Left hindlimb (tissue), 1 donor: ENCODE results near the gene PLEKHG4B.

ENCODE experiments used
- DNase-seq: peaks from one replicate; pipeline ENCODE4 v3.0.0-alpha.2; 2018

PLEKHG4B gene

DNA sequence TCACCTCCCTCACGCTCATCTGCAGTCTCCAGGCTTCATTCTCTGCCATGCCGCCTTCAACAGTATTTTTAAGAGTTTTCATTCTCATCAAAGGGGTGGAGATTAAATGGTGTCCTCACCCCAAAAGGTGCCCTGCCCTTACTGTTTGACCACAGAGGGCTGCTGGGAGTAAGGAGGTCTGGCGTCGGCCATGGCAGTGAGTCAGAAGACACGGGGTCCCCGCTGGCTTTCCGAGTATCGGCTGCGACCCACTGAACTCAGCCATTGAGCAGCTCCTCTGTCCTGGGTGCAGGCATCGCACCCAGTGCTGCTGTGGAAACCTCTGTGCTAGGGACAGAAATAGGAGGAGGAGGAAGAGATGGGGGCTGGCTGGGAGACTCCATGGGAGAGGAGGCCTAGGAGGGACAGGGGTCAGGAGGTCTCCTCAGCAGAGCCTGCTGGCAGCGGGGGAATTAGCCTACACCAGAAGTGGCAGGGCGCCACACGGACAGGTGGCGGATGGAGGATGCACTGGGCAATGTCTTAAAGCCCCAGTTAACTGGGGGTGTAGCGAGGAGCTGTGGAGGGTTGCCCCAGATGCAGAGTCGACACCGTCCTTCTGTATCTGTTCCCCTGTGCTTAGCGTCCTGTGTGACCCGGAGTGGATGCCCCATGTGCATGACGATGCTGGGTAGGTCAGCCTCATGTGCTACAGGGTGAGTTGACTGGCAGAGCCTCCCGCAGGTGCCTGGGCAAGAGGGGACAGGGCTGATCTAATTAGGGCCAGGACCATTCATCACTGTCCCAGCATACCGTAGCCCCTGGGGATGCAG, 15.4 kb upstream of the PLEKHG4B start:
- DNase-seq = no peak

GRCh38 chr5:77170-77501, 14.8 kb upstream of the PLEKHG4B start:
- no peak for DNase-seq

- no peak for DNase-seq
These were observed 14.4 kb upstream of the PLEKHG4B start for GRCh38 chr5:77546-77945.

DNA sequence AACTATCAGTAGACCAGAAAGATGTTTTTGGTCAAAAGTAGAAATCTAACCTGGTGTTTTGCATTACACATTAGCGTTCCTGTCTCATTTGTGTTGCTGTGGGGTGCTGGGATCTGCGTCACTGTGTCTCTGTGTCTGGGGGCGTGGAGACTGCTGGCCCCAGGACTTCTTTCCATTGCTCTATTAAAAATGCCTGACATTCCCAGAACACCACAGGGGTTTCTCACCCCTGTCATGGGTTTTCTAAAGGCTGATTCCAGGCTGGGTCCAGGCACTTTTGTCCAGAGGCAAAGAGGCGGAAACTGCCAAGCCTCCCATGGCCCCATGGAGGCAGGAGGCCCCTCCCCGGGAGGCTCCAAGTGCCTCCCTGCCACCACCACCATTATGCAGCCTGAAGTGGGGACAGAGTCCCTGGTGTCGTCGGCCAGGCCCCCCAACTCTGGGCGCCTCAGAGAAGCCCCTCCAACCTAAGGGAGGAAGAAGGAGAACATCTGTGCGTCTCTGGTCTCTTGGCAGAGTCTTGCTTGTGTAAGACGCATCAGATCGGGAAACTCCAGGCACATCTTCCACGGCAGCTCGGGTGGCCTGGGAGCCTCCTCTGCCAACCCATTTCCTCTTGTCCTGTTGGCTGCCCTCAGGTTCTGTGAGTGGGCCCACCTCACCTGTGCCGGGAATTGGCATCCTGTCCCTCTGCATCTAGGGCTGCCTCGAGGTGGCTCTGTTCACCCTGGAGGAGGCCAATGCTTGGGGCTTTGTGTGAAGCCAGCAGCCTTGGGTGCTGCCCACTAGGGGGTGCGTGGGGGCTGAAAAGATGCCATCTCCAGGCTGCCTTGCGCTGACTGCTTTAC, 13.8 kb upstream of the PLEKHG4B start:
- no peak for DNase-seq

DNA sequence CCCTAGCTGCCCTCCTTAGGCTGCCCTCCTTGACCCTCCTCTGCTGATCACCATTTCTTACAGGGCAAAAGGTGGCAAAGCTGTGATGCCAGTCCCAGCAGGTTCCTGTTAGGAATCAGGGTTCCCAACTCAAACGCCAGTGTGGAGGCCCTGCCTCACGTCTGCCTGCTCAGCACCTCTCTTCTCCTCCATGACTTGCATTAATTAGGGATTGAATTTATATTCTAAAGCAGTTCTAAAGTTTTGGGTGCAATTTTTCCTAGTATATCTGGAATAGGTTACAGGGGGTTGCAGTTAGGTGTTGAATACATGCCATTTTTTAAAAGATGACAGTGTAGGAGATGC, 13.2 kb upstream of the PLEKHG4B start:
- DNase-seq = no peak

DNA sequence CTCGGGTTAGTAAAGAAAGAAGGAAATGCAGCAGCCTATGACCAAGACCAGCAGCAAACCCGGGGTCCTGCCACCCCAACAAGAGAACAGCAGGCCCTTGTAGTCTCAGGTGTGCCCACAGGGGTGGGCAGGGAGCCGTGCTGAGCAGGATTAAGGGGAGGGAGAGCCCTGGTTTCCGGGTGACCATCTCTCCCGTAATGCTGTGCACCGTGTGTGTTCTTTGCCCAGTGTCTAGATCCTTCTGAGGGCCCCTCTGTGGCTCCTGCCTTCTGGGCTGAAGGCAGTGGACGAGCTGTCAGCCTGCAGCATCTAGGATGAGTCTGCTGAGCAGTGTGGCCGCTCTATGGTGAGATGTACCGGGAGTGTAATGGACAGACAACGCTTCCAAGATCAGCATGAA, 12.7 kb upstream of the PLEKHG4B start:
- DNase-seq = no peak

- no peak for DNase-seq
These were observed 12.1 kb upstream of the PLEKHG4B start for GRCh38 chr5:79821-80220.

GRCh38 chr5:81391-82021, 10.5 kb upstream of the PLEKHG4B start:
- DNase-seq = no peak

- DNase-seq = no peak
These were observed 9.9 kb upstream of the PLEKHG4B start for GRCh38 chr5:82097-82496.

DNA sequence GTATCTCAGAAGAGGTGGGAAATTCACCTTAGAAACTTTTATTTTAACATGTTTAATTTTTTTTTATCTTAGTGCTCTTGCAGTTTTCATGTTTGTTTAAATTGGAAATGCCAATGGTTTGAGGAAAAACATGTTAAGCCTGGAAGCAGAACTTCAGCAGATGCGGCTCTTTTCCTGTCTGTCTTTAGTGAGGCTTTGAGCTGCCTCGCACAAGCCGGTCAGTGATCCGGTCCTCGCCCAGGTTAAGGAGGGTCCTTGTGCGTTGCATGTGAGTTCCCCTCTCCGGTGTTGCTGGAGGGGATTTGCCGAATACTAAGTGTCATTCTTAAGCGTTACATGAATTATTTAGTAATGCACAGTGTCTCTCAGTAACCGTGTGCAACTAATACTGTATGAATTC, 9.4 kb upstream of the PLEKHG4B start:
- no peak for DNase-seq

DNA sequence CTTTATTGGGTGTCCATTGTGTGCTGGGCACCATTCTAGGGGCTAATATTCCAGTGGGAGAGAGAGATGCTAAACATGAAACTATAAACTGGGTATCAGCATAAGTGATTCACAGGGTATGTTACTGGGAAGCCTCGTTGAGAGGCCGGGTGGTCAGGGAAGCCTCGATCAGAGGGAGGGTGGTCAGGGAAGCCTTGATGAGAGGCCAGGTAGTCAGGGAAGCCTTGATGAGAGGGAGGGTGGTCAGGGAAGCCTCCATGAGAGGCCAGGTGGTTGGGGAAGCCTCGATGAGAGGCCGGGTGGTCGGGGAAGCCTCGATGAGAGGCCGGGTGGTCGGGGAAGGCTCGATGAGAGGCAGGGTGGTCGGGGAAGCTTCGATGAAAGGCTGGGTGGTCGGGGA, 8.9 kb upstream of the PLEKHG4B start:
- DNase-seq = no peak

- DNase-seq = no peak
These were observed 6.5 kb upstream of the PLEKHG4B start for GRCh38 chr5:85334-85995.

DNA sequence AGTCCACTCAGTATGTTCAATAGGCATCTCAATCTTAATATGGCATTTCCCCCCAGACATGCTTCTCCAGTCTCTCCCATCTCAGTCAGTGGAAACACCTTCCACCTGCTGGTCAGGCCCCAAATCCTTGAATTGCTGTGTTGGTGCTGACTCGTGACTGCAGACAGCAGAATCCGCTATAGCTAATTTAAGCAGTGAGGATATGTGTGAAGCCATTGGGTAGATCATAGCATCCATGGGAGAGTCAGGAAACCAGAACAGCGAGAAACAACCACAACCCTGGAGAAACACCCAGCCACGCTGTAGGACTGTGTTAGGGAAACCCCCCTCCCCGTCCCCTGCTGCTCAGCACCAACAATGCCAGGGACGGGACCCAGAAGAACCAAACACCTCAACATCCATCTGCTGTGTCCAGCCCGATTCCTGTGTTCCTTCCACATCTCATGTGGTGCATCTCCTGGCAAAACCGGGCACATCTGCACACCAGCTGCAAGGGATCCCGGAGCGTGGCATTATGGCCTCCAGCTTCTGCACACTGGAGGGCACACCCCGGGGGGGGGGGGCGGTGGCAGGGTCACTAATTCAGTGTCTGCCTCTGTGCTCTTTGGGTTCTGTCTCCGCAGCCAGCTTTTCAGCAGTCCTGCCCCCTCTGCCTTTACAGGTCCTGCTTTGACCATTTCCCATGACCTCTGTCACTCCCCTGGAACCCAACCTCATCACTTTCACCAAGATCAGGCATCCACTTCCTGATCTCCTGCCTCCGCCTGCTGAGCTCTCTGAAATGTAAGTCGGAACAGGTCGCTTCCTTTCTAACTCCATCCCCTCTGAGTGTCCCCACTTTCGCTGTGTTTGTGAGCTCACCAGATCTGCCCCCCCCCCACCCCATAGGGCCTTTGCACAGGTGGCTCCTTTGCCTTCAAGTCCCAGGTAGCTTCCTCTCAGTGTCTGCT, 2.4 kb upstream of the PLEKHG4B start:
- DNase-seq = no peak

GRCh38 chr5:90590-91547, 1.1 kb upstream of the PLEKHG4B start:
- no peak for DNase-seq

- no peak for DNase-seq
These were observed 643 bp downstream of the PLEKHG4B start for GRCh38 chr5:92401-93220.

DNA sequence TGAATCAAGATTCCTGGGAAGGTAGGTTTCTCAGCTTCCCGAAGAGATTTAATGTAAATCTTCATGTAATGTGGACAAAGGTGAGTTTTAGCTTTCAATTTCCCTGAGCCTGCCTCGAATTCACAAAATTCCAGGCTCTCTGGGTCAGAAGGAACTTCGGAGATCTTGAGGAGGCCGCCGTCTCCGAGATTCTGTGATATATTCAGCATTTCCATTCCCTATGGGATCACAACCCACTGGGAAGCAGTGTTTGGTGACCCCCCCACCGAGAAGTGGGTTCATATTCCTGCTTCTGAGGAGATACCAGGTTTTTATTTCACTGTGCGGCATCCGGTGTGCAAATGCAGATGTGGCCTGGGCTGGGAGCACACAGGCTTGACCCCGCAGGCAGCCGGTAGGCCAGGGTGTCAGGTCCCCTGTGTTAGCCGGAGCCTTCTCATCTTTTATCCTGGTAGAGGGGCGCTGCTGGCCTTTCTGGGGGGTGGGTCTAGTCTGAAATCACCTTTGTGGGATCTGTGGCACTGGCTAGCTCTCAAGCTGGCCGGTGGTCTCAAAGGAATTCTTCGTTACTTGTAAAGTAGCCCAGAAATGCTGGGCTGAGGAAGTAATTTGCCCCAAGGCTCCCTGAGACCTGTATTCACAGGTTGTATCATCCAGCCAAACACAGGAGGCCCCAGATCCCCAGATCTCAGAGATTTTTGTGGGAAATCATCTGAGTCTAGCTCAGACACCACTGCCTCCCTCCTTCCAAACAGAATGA, 1.4 kb downstream of the PLEKHG4B start:
- DNase-seq = no peak

DNA sequence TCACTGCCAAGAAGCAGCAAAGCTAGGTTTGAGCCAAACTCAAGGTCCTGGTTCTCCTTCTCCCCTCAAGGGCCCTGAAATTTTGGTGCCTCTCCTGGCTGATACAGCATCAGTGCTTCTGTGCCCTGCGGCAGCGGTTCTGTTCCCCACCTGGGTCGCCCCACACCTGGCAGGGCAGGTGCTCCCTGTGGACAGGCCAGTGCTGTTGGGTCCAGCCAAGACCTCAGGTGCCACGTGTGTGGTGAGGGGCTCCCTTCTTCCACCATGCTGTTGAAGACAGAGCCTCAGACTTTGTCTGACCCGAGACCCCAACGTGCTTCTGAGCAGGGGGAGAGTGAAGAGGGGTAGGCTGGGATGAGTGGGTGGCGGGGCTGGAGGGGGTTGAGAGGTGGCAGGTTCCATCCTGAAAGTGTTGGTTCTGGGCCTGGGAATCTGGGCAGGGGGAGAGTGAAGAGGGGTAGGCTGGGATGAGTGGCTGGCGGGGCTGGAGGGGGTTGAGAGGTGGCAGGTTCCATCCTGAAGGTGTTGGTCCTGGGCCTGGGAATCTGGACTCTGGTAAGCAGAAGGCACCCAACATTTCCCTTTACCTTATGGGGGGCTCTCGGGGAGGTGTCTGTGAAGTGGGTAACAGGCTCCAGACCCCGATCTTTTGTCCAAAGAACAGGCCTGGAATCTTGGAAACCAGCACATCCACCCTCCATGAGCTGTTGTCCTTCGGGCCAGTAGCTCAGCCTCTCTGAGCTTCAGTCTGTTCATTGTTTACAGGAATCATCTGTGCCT, 2.3 kb downstream of the PLEKHG4B start:
- no peak for DNase-seq

DNA sequence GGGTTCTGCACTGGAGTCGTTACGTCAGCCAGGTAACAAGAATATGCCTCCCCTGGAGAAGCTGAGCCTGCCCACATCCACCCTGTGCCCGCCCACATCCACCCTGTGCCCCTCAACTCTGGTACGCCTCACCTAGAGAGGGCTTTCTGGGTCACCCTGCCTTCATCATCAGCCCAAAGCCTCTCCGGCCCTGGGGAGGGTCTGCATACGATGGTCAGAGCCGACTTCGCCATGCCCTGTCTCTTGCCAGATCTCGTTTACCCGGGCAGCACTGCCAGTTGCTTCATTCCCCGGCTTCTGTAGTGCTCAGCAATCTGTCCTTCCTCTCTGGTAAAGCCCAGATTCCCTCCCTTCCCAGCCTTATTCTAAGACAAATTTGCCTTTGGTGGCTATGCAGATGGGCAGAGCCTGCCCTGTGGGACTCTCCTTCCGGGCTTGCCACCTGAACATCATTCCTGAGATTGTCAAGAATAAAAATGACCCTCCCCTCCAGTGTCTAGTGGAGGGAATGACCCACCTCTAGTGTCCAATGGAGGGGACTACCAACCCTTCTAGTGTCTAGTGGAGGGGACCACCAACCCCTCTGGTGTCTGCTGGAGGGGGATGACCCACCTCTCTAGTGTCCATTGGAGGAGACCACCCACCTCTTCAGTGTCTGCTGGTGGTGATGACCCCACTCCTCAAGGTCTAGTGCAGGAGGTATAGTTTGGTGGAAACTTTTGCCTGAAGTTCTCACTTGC, 3.4 kb downstream of the PLEKHG4B start:
- no peak for DNase-seq
